GM10266 (cell line): ENCODE data around the gene SLC25A53.
"Not testable (repeated sequence)": the region's sequence is repeated elsewhere in the genome, so short reads cannot be mapped to it uniquely, and the experiment has no call there.

Experiments
- DNase-seq: peaks from one replicate; pipeline ENCODE4 v3.0.0; 2012; ENCODE audit errors: extremely low spot score
- CTCF ChIP-seq: IDR thresholded peaks from 2 replicates; pipeline ENCODE4 v1.5.1; 2012; ENCODE audit warnings: mild to moderate bottlenecking, low read depth; ENCODE audit not compliant: control insufficient read depth, insufficient read depth; ENCODE audit errors: missing control alignments

SLC25A53 gene

GRCh38 chrX:104085919-104086318 lies 70.9 kb downstream of the SLC25A53 start:
- DNase-seq: no peak
- TF ChIP-seq CTCF: no peak

DNA sequence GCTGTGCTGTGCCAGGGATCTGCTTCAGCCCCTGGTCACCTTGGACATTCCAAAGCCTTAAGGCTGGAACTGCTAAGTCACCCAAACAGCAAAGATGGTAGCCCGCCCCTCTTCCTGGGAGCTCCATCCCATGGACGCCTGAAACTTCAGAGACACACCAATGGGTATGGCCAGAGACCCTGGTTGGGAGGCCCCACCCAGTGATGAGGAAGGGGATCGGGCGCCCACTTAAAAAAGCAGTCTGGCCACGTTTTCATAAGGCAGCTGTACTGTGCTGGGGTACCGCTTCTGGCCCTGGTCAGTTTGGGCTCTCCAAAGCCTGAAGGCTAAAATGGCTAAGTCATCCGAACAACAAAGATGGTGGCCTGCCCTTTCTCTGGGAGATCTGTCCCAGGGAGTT lies 71.3 kb downstream of the SLC25A53 start:
- no peak for TF ChIP-seq CTCF
- DNase-seq: no peak

GRCh38 chrX:104084534-104085277 lies 72.1 kb downstream of the SLC25A53 start:
- no peak for TF ChIP-seq CTCF
- no peak for DNase-seq

DNA sequence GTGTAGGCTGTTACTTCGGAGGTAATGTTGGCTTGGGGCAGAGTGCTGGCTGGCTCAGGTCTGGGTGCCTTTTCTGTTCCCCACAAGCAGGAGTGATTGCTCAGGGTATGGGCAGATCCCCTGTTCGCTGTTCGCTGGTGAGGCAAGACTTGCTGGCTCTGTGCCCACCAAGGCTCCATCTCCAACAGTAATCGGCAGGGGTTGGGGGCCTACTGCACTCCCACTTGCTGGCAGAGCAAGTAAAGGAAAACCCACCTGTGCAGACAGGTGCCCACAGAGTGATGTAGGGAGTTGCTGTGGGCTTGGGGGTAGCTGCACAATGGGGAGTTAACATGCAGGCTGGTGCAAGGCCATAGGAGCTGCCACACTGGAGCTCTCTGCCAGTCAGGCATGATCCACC lies 72.7 kb downstream of the SLC25A53 start:
- DNase-seq: no peak
- no peak for TF ChIP-seq CTCF

GRCh38 chrX:104077854-104078253 lies 79.0 kb downstream of the SLC25A53 start:
- not testable (repeated sequence) for DNase-seq

DNA sequence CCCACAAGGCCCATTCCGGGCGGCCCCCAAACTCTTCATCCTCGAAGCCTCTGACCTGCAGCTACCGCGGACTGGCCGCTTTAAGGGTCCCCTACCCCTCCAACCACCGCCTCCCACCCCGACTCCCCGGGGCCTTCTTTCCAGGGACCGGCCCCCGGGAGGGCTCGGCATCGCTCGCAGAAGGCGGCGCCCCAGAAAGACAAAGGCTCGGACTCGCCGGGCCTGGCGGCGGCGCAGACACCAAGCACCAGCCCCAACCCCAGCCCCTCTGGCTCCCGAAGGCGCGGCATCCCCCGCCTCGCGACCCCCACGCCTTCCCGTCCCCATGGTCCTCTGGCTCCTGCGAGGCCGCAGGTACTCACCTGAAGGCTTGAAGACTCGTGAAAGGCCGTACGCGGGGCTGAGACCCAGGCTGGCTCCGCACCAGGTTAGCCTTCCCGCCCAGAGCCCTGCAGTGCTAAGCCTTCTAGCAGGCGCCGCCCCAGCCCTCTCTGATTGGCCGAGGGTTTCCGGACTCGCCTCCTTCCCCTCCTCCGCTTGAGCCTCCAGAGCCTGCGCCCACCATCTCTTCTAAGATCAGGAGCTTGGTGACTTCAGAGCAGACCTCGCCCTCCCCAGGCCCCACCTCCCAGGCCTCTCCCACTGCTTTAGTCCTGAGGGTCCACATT lies 80.9 kb downstream of the SLC25A53 start, which contains the start of gene TMSB15C:
TSS of gene TMSB15C (minus strand) at position 459 of the 668 bp plus-strand sequence.
- DNase-seq: not testable (repeated sequence)

- DNase-seq: not testable (repeated sequence)
These were observed 94.2 kb downstream of the SLC25A53 start for GRCh38 chrX:104062636-104063035.

- DNase-seq: not testable (repeated sequence)
These were observed 101.9 kb downstream of the SLC25A53 start for GRCh38 chrX:104054956-104055355.
